ENCODE data around the gene JAG1. TPM values are rescaled to one million over a fixed set of nuclear protein-coding genes. Genes with fewer than 3 reads are reported as not detected.
"Not testable (repeated sequence)": the region's sequence is repeated elsewhere in the genome, so short reads cannot be mapped to it uniquely, and the experiment has no call there.

Gene JAG1
- polyA plus RNA-seq, 4 donors = 171 to 203 (median 177) TPM

GRCh38 chr20:10617549-10618133, 56.2 kb downstream of the JAG1 start:
- not testable (repeated sequence) for DNase-seq (ENCODE audit: low read depth in 4 of 4, low spot score in 3 of 4)

GRCh38 chr20:10616212-10616611, 57.6 kb downstream of the JAG1 start:
- DNase-seq (ENCODE audit: low read depth in 4 of 4, low spot score in 3 of 4) = no peak

- DNase-seq (ENCODE audit: low read depth in 4 of 4, low spot score in 3 of 4) = no peak
Measured at GRCh38 chr20:10613911-10614310, 59.9 kb downstream of the JAG1 start.

- DNase-seq (ENCODE audit: low read depth in 4 of 4, low spot score in 3 of 4) = not testable (repeated sequence)
Measured at GRCh38 chr20:10613426-10613825, 60.4 kb downstream of the JAG1 start.

GRCh38 chr20:10611357-10611756, 62.4 kb downstream of the JAG1 start:
- no peak for DNase-seq (ENCODE audit: low read depth in 4 of 4, low spot score in 3 of 4)

GRCh38 chr20:10610251-10610650, 63.5 kb downstream of the JAG1 start:
- no peak for DNase-seq (ENCODE audit: low read depth in 4 of 4, low spot score in 3 of 4)

GRCh38 chr20:10609770-10610169, 64.0 kb downstream of the JAG1 start:
- DNase-seq (ENCODE audit: low read depth in 4 of 4, low spot score in 3 of 4) = no peak

- DNase-seq (ENCODE audit: low read depth in 4 of 4, low spot score in 3 of 4) = no peak
Measured at GRCh38 chr20:10609276-10609675, 64.5 kb downstream of the JAG1 start.

- DNase-seq (ENCODE audit: low read depth in 4 of 4, low spot score in 3 of 4) = no peak
Measured at GRCh38 chr20:10605547-10606195, 68.1 kb downstream of the JAG1 start.

GRCh38 chr20:10604865-10605440, 68.8 kb downstream of the JAG1 start:
- DNase-seq (ENCODE audit: low read depth in 4 of 4, low spot score in 3 of 4) = no peak

- no peak for DNase-seq (ENCODE audit: low read depth in 4 of 4, low spot score in 3 of 4)
Measured at GRCh38 chr20:10603971-10604864, 69.6 kb downstream of the JAG1 start.

GRCh38 chr20:10603378-10603777, 70.4 kb downstream of the JAG1 start:
- no peak for DNase-seq (ENCODE audit: low read depth in 4 of 4, low spot score in 3 of 4)

- DNase-seq (ENCODE audit: low read depth in 4 of 4, low spot score in 3 of 4) = no peak
Measured at GRCh38 chr20:10602221-10602871, 71.5 kb downstream of the JAG1 start.

GRCh38 chr20:10597637-10598036, 76.2 kb downstream of the JAG1 start:
- no peak for DNase-seq (ENCODE audit: low read depth in 4 of 4, low spot score in 3 of 4)

- DNase-seq (ENCODE audit: low read depth in 4 of 4, low spot score in 3 of 4) = no peak
Measured at GRCh38 chr20:10596710-10597121, 77.1 kb downstream of the JAG1 start.

GRCh38 chr20:10595985-10596384, 77.8 kb downstream of the JAG1 start:
- no peak for DNase-seq (ENCODE audit: low read depth in 4 of 4, low spot score in 3 of 4)

GRCh38 chr20:10595266-10595665, 78.5 kb downstream of the JAG1 start:
- DNase-seq (ENCODE audit: low read depth in 4 of 4, low spot score in 3 of 4) = no peak

- DNase-seq (ENCODE audit: low read depth in 4 of 4, low spot score in 3 of 4) = no peak
Measured at GRCh38 chr20:10594296-10594868, 79.4 kb downstream of the JAG1 start.

GRCh38 chr20:10591946-10592521, 81.8 kb downstream of the JAG1 start:
- DNase-seq (ENCODE audit: low read depth in 4 of 4, low spot score in 3 of 4) = no peak

All from right renal pelvis (tissue), 4 donors.